HepG2 (cell line): ENCODE data around the gene TTC39C. TPM values are rescaled to one million over a fixed set of nuclear protein-coding genes. Genes with fewer than 3 reads are reported as not detected.

Source experiments
- ADNP ChIP-seq: sonication (generic); formaldehyde crosslinking; IDR thresholded peaks from 2 replicates; pipeline ENCODE4 v1.4.0; 2020; ENCODE audit warnings: missing genetic modification reagents
- ARHGAP35 ChIP-seq: sonication (generic); formaldehyde crosslinking; IDR thresholded peaks from 2 replicates; pipeline ENCODE4 v1.9.0; 2022; ENCODE audit warnings: mild to moderate bottlenecking, inconsistent platforms, moderate library complexity, missing genetic modification reagents, borderline replicate concordance
- CBX5 ChIP-seq: sonication (generic); formaldehyde crosslinking; IDR thresholded peaks from 2 replicates; pipeline ENCODE4 v1.4.0; 2020; ENCODE audit warnings: missing genetic modification reagents, borderline replicate concordance
- DNMT3B ChIP-seq: conservative IDR thresholded peaks from 2 replicates; pipeline ENCODE4 v1.6.1; 2016; ENCODE audit warnings: missing biosample characterization, control low read depth
- FOSL2 ChIP-seq: sonication (generic); formaldehyde crosslinking; IDR thresholded peaks from 2 replicates; pipeline ENCODE4 v1.4.0; 2020; ENCODE audit warnings: missing genetic modification reagents
- FOXA1 ChIP-seq, 2 experiments: fragments of 450-650 bp in 1 of 2; sonication (generic) in 1 of 2; formaldehyde crosslinking in 1 of 2; IDR thresholded peaks; 2 replicates each; pipeline versions ENCODE4 v1.4.0 to v1.6.1; 2016 to 2020; ENCODE audit warnings: missing genetic modification reagents in 1 of 2
- HCFC1 ChIP-seq: fragments of 150-350 bp; IDR thresholded peaks from 2 replicates; pipeline ENCODE4 v1.6.1; 2014; ENCODE audit warnings: low read depth, low read length
- HIVEP1 ChIP-seq: sonication (generic); formaldehyde crosslinking; IDR thresholded peaks from 2 replicates; pipeline ENCODE4 v1.4.0; 2020; ENCODE audit warnings: mild to moderate bottlenecking, missing genetic modification reagents
- HOXA3 ChIP-seq: sonication (generic); formaldehyde crosslinking; IDR thresholded peaks from 2 replicates; pipeline ENCODE4 v1.5.0; 2020; ENCODE audit warnings: missing genetic modification reagents
- HOXA9 ChIP-seq: sonication (generic); formaldehyde crosslinking; IDR thresholded peaks from 2 replicates; pipeline ENCODE4 v1.8.1; 2022; ENCODE audit warnings: missing genetic modification reagents, mild to moderate bottlenecking, moderate library complexity, borderline replicate concordance
- JUND ChIP-seq: sonication (generic); formaldehyde crosslinking; IDR thresholded peaks from 2 replicates; pipeline ENCODE4 v1.8.0; 2022; ENCODE audit warnings: mild to moderate bottlenecking, missing genetic modification reagents
- NFYC ChIP-seq: IDR thresholded peaks from 2 replicates; pipeline ENCODE4 v1.6.1; 2016; ENCODE audit warnings: missing genetic modification reagents, missing compliant biosample characterization
- SIN3A ChIP-seq: IDR thresholded peaks from 2 replicates; pipeline ENCODE4 v1.6.1; 2011; ENCODE audit warnings: low read depth, mild to moderate bottlenecking, control low read depth, low read length, borderline replicate concordance
- SIN3B ChIP-seq: fragments of 150-350 bp; IDR thresholded peaks from 2 replicates; pipeline ENCODE4 v1.6.1; 2014; ENCODE audit warnings: low read length
- SOX13 ChIP-seq, 3 experiments: fragments of 450-650 bp in 1 of 3; sonication (generic) in 1 of 3; formaldehyde crosslinking in 1 of 3; IDR thresholded peaks in 2 of 3; conservative IDR thresholded peaks in 1 of 3; 2 replicates each; pipeline versions ENCODE4 v1.5.0 to v1.6.1; 2016 to 2020; ENCODE audit warnings: antibody characterized with exemption in 1 of 3, mild to moderate bottlenecking in 1 of 3, missing compliant biosample characterization in 1 of 3, missing genetic modification reagents in 1 of 3, moderate library complexity in 1 of 3
- THYN1 ChIP-seq: sonication (generic); formaldehyde crosslinking; IDR thresholded peaks from 2 replicates; pipeline ENCODE4 v1.8.1; 2023; ENCODE audit warnings: low read depth, mild to moderate bottlenecking, moderate library complexity, missing genetic modification reagents, borderline replicate concordance
- TMF1 ChIP-seq: sonication (generic); formaldehyde crosslinking; IDR thresholded peaks from 2 replicates; pipeline ENCODE4 v1.8.1; 2022; ENCODE audit warnings: low read depth, missing genetic modification reagents
- ZBTB38 ChIP-seq: sonication (generic); formaldehyde crosslinking; IDR thresholded peaks from 2 replicates; pipeline ENCODE4 v1.5.1; 2020; ENCODE audit warnings: mild to moderate bottlenecking, missing genetic modification reagents
- ZNF543 ChIP-seq: sonication (generic); formaldehyde crosslinking; IDR thresholded peaks from 2 replicates; pipeline ENCODE4 v1.4.0; 2020; ENCODE audit warnings: mild to moderate bottlenecking, missing genetic modification reagents
- polyA plus RNA-seq, 8 experiments: library from polyadenylated mRNA; depleted of rRNA in 3 of 8; stranded (reverse) in 7 of 8; unstranded in 1 of 8; fragments of >200 nt; fragmentation: Illumina TruSeq in 4 of 8; extraction: Trizol in 4 of 8; gene quantifications; 2 replicates each; pipeline versions ENCODE4 v1.2.1 to v1.2.3, GENCODE V29; 2011 to 2016; ENCODE audit warnings: low read depth in 4 of 8, missing spikeins in 1 of 8, mixed read lengths in 1 of 8; ENCODE audit not compliant: insufficient read depth in 1 of 8
- total RNA-seq, 5 experiments: library from RNA; depleted of rRNA; stranded (reverse); fragments of >200 nt; fragmentation: Illumina TruSeq; extraction: Trizol; gene quantifications; 2 replicates each; pipeline ENCODE4 v1.2.3, GENCODE V29; 2016; ENCODE audit warnings: low read depth in 1 of 5
- TF ChIP-seq, protein P1 (sequence below): sonication (generic); formaldehyde crosslinking; IDR thresholded peaks from 2 replicates; pipeline ENCODE4 v1.4.0; 2020; ENCODE audit warnings: mild to moderate bottlenecking, missing genetic modification reagents
- TF ChIP-seq, protein P2 (sequence below): sonication (generic); formaldehyde crosslinking; IDR thresholded peaks from 2 replicates; pipeline ENCODE4 v1.5.0; 2020; ENCODE audit warnings: missing genetic modification reagents
- TF ChIP-seq, protein P3 (sequence below): sonication (generic); formaldehyde crosslinking; IDR thresholded peaks from 2 replicates; pipeline ENCODE4 v1.4.0; 2020; ENCODE audit warnings: mild to moderate bottlenecking, missing genetic modification reagents
- TF ChIP-seq, protein P4 (sequence below): IDR thresholded peaks from 2 replicates; pipeline ENCODE4 v1.6.1; 2016; ENCODE audit warnings: missing biosample characterization, missing genetic modification reagents, low read depth
- TF ChIP-seq, protein P5 (sequence below): sonication (generic); formaldehyde crosslinking; conservative IDR thresholded peaks from 2 replicates; pipeline ENCODE4 v1.8.0; 2022; ENCODE audit warnings: missing genetic modification reagents

TTC39C gene
- total and polyA plus RNA-seq, 2 of the 13 experiments (the other 11 are each of a cell fraction or from before 2014, with no cell fraction given), result 19.1 to 25.9 TPM

DNA sequence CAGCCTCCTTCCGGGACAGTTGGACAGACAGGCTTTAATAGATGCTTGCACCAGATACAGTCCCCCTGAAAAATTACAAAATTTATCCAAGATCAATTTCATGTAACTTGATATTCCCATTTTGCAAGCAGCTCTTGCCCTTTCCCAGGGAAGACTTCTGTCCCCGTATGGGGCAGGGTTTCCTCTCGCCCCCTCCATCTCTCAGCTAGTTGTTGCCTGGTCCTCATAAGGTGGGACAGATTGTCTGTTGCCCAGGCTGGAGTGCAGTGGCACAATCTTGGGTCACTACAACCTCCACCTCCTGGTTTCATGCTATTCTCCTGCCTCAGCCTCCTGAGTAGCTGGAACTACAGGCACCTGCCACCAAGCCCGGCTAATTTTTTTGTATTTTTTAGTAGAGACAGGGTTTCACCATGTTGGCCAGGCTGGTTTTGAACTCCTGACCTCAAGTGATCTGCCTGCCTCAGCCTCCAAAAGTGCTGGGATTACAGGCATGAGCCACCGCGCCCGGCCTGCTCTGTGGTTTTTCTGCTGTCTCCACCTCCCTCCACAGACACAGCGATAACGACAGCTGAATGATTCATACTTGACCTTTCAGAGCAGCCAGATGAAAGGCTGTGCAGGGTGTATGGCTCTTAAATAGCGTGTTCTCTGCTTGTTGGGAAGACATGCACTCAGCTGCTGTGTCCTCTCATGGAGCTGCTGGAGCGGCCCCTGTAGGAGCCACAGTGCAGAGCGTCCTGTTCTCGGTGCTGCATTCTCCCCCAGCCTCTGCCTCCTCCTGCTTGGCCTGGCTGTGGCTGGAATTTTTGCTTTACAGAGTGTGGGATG is 61.4 kb downstream of the TTC39C start (continued):
- TF ChIP-seq ZNF543 (CRISPR knock-in tag), result no peak
- TF ChIP-seq NFYC (CRISPR knock-in tag), result no peak
- no peak for TF ChIP-seq FOXA1 (IDR thresholded peaks at IDR 0.05)
- TF ChIP-seq FOXA1 (CRISPR knock-in tag; IDR thresholded peaks at IDR 0.05), result peak; percentile 44; the same call in 1 of the 2 replicates
- TF ChIP-seq HOXA9 (CRISPR knock-in tag), result peak; percentile 43; the same call in 1 of the 2 replicates
- peak; percentile 18; the same call in 1 of the 2 replicates for TF ChIP-seq ZBTB38
- TF ChIP-seq ARHGAP35 (CRISPR knock-in tag), result no peak
- TF ChIP-seq FOSL2 (CRISPR knock-in tag), result peak; percentile 99
- TF ChIP-seq, protein P1, sequence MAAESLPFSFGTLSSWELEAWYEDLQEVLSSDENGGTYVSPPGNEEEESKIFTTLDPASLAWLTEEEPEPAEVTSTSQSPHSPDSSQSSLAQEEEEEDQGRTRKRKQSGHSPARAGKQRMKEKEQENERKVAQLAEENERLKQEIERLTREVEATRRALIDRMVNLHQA (CRISPR knock-in tag), result no peak
- TF ChIP-seq TMF1, result no peak
- peak; percentile 65; the same call in 1 of the 2 replicates for TF ChIP-seq HOXA3 (CRISPR knock-in tag)
- TF ChIP-seq, protein P2, sequence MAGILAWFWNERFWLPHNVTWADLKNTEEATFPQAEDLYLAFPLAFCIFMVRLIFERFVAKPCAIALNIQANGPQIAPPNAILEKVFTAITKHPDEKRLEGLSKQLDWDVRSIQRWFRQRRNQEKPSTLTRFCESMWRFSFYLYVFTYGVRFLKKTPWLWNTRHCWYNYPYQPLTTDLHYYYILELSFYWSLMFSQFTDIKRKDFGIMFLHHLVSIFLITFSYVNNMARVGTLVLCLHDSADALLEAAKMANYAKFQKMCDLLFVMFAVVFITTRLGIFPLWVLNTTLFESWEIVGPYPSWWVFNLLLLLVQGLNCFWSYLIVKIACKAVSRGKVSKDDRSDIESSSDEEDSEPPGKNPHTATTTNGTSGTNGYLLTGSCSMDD (CRISPR knock-in tag), result no peak
- TF ChIP-seq SOX13 (IDR thresholded peaks at IDR 0.05), result peak; percentile 66; the same call in 1 of the 2 replicates
- TF ChIP-seq SOX13 (CRISPR knock-in tag; conservative IDR thresholded peaks at IDR 0.05 in 1 of 2, IDR thresholded peaks at IDR 0.05 in 1 of 2), result peak in 1 of 2 experiments; percentile 84; a peak in 2 of 4 replicates
- TF ChIP-seq, protein P3, sequence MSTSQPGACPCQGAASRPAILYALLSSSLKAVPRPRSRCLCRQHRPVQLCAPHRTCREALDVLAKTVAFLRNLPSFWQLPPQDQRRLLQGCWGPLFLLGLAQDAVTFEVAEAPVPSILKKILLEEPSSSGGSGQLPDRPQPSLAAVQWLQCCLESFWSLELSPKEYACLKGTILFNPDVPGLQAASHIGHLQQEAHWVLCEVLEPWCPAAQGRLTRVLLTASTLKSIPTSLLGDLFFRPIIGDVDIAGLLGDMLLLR (CRISPR knock-in tag), result no peak
- no peak for TF ChIP-seq HCFC1
- TF ChIP-seq JUND, result peak; percentile 93
- no peak for TF ChIP-seq SIN3A
- peak; percentile 81 for TF ChIP-seq ADNP (CRISPR knock-in tag)
- no peak for TF ChIP-seq THYN1 (CRISPR knock-in tag)
- TF ChIP-seq, protein P4, sequence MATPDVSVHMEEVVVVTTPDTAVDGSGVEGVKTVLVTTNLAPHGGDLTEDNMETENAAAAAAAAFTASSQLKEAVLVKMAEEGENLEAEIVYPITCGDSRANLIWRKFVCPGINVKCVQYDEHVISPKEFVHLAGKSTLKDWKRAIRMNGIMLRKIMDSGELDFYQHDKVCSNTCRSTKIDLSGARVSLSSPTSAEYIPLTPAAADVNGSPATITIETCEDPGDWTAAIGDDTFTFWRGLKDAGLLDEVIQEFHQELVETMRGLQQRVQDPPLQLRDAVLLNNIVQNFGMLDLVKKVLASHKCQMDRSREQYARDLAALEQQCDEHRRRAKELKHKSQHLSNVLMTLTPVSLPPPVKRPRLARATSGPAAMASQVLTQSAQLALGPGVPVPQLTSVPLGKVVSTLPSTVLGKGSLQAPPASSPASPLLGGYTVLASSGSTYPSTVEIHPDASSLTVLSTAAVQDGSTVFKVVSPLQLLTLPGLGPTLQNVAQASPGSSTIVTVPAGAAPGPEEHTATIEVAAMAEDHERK, result no peak
- TF ChIP-seq, protein P5, sequence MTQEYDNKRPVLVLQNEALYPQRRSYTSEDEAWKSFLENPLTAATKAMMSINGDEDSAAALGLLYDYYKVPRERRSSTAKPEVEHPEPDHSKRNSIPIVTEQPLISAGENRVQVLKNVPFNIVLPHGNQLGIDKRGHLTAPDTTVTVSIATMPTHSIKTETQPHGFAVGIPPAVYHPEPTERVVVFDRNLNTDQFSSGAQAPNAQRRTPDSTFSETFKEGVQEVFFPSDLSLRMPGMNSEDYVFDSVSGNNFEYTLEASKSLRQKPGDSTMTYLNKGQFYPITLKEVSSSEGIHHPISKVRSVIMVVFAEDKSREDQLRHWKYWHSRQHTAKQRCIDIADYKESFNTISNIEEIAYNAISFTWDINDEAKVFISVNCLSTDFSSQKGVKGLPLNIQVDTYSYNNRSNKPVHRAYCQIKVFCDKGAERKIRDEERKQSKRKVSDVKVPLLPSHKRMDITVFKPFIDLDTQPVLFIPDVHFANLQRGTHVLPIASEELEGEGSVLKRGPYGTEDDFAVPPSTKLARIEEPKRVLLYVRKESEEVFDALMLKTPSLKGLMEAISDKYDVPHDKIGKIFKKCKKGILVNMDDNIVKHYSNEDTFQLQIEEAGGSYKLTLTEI (CRISPR knock-in tag), result no peak
- TF ChIP-seq DNMT3B (CRISPR knock-in tag), result no peak
- peak; percentile 75; the same call in 1 of the 2 replicates for TF ChIP-seq CBX5 (CRISPR knock-in tag)
- no peak for TF ChIP-seq SIN3B
- 0 out of 2 replicates have a peak, but pooled peaks have one; percentile 44 for TF ChIP-seq HIVEP1
